ENCODE measurements around the gene CREB5. TPM values are rescaled to one million over a fixed set of nuclear protein-coding genes. Genes with fewer than 3 reads are reported as not detected.
"Not testable (repeated sequence)": the region's sequence is repeated elsewhere in the genome, so short reads cannot be mapped to it uniquely, and the experiment has no call there.

The CREB5 gene
- polyA plus RNA-seq, 1 donor from 2014 or later, result 1.3 TPM

GRCh38 chr7:28808796-28809533 lies 396.6 kb downstream of the CREB5 start:
- Mint-ChIP-seq H3K27ac (peak overlapping the region in 2 of 3 donors; percentile 13 to 93), H3K36me3 (no peaks in the 10 kb centered on the region), H3K4me1 (peaks cover 25 to 37% (median 30%) of the 10 kb centered on the region in 3 donors), H3K27me3 (no peaks in the 10 kb centered on the region), H3K4me3 (peak overlapping the region; percentile 7 to 73 (median 66)), H3K9me3 (peaks cover 0 to 2% (median 0%) of the 10 kb centered on the region in 3 donors)

- Mint-ChIP-seq H3K36me3 (no peaks in the 10 kb centered on the region), H3K27me3 (no peaks in the 10 kb centered on the region), H3K4me1 (peaks cover 37 to 48% (median 42%) of the 10 kb centered on the region in 3 donors), H3K4me3 (no peak overlapping the region), H3K9me3 (no peaks in the 10 kb centered on the region), H3K27ac (no peak overlapping the region)
These were observed 398.7 kb downstream of the CREB5 start for GRCh38 chr7:28811008-28811407.

GRCh38 chr7:28811701-28812430 lies 399.5 kb downstream of the CREB5 start:
- no peaks in the 10 kb centered on the region for H3K9me3 Mint-ChIP-seq
- no peaks in the 10 kb centered on the region for H3K36me3 Mint-ChIP-seq
- H3K4me3 Mint-ChIP-seq, result peak overlapping the region in 1 of 4 donors; percentile 24
- H3K4me1 Mint-ChIP-seq, result peaks cover 40 to 52% (median 49%) of the 10 kb centered on the region in 3 donors
- H3K27me3 Mint-ChIP-seq, result no peaks in the 10 kb centered on the region
- no peak overlapping the region for H3K27ac Mint-ChIP-seq

GRCh38 chr7:28812616-28813015 lies 400.3 kb downstream of the CREB5 start:
- peaks cover 42 to 59% (median 56%) of the 10 kb centered on the region in 3 donors for H3K4me1 Mint-ChIP-seq
- H3K9me3 Mint-ChIP-seq, result no peaks in the 10 kb centered on the region
- H3K27me3 Mint-ChIP-seq, result no peaks in the 10 kb centered on the region
- no peaks in the 10 kb centered on the region for H3K36me3 Mint-ChIP-seq
- no peak overlapping the region for H3K4me3 Mint-ChIP-seq
- no peak overlapping the region for H3K27ac Mint-ChIP-seq

GRCh38 chr7:28813243-28813962 lies 401.1 kb downstream of the CREB5 start:
- Mint-ChIP-seq H3K4me1 (peaks cover 48 to 62% (median 62%) of the 10 kb centered on the region in 3 donors), H3K27ac (no peak overlapping the region), H3K9me3 (no peaks in the 10 kb centered on the region), H3K4me3 (peak overlapping the region in 2 of 4 donors; percentile 18 to 63), H3K36me3 (no peaks in the 10 kb centered on the region), H3K27me3 (no peaks in the 10 kb centered on the region)

- Mint-ChIP-seq H3K4me3 (peak overlapping the region; percentile 25 to 92 (median 66)), H3K27me3 (no peaks in the 10 kb centered on the region), H3K9me3 (no peaks in the 10 kb centered on the region), H3K4me1 (peaks cover 42 to 58% (median 57%) of the 10 kb centered on the region in 3 donors), H3K36me3 (no peaks in the 10 kb centered on the region), H3K27ac (peak overlapping the region; percentile 40 to 66 (median 53))
These were observed 403.1 kb downstream of the CREB5 start for GRCh38 chr7:28815369-28815927.

GRCh38 chr7:28815928-28816373 lies 403.6 kb downstream of the CREB5 start:
- Mint-ChIP-seq H3K9me3 (no peaks in the 10 kb centered on the region), H3K4me1 (peaks cover 42 to 62% (median 57%) of the 10 kb centered on the region in 3 donors), H3K27ac (peak overlapping the region; percentile 40 to 66 (median 53)), H3K36me3 (no peaks in the 10 kb centered on the region), H3K27me3 (no peaks in the 10 kb centered on the region), H3K4me3 (peak overlapping the region; percentile 25 to 92 (median 66))

- H3K4me1 Mint-ChIP-seq, result peaks cover 35 to 46% (median 42%) of the 10 kb centered on the region in 3 donors
- no peaks in the 10 kb centered on the region for H3K9me3 Mint-ChIP-seq
- H3K36me3 Mint-ChIP-seq, result no peaks in the 10 kb centered on the region
- peak overlapping the region in 2 of 4 donors; percentile 1 to 52 for H3K4me3 Mint-ChIP-seq
- no peak overlapping the region for H3K27ac Mint-ChIP-seq
- H3K27me3 Mint-ChIP-seq, result no peaks in the 10 kb centered on the region
These were observed 406.7 kb downstream of the CREB5 start for GRCh38 chr7:28818996-28819395.

- H3K4me1 Mint-ChIP-seq, result peaks cover 7 to 14% (median 11%) of the 10 kb centered on the region in 3 donors
These were observed 411.3 kb downstream of the CREB5 start for GRCh38 chr7:28823582-28823981.

GRCh38 chr7:28825817-28826448 lies 413.6 kb downstream of the CREB5 start:
- H3K4me3 Mint-ChIP-seq, H3K4me1 Mint-ChIP-seq, H3K27ac Mint-ChIP-seq, H3K36me3 Mint-ChIP-seq, H3K9me3 Mint-ChIP-seq, H3K27me3 Mint-ChIP-seq: not testable (repeated sequence)

More at GRCh38 chr7:28823582-28823981, 411.3 kb downstream of the CREB5 start:
- Mint-ChIP-seq H3K9me3 (no peaks in the 10 kb centered on the region), H3K27ac (no peak overlapping the region), H3K36me3 (no peaks in the 10 kb centered on the region), H3K27me3 (peaks cover 2% of the 10 kb centered on the region), H3K4me3 (no peak overlapping the region)

- Mint-ChIP-seq H3K27ac (no peak overlapping the region), H3K36me3 (no peaks in the 10 kb centered on the region), H3K27me3 (peaks cover 6% of the 10 kb centered on the region), H3K9me3 (no peaks in the 10 kb centered on the region), H3K4me1 (peaks cover 0 to 1% (median 0%) of the 10 kb centered on the region in 3 donors), H3K4me3 (no peak overlapping the region)
These were observed 418.5 kb downstream of the CREB5 start for GRCh38 chr7:28830846-28831245.

GRCh38 chr7:28832669-28833068 lies 420.4 kb downstream of the CREB5 start:
- peaks cover 3% of the 10 kb centered on the region for H3K27me3 Mint-ChIP-seq
- H3K36me3 Mint-ChIP-seq, result peaks cover 1% of the 10 kb centered on the region
- no peak overlapping the region for H3K4me3 Mint-ChIP-seq
- no peak overlapping the region for H3K27ac Mint-ChIP-seq
- H3K9me3 Mint-ChIP-seq, result no peaks in the 10 kb centered on the region
- H3K4me1 Mint-ChIP-seq, result no peaks in the 10 kb centered on the region

- H3K36me3 Mint-ChIP-seq, result peaks cover 1% of the 10 kb centered on the region
- H3K27ac Mint-ChIP-seq, result no peak overlapping the region
- H3K4me3 Mint-ChIP-seq, result no peak overlapping the region
- no peaks in the 10 kb centered on the region for H3K9me3 Mint-ChIP-seq
- peaks cover 3% of the 10 kb centered on the region for H3K27me3 Mint-ChIP-seq
- H3K4me1 Mint-ChIP-seq, result no peaks in the 10 kb centered on the region
These were observed 423.5 kb downstream of the CREB5 start for GRCh38 chr7:28835800-28836199.

- H3K36me3 Mint-ChIP-seq, result peaks cover 1% of the 10 kb centered on the region
- H3K9me3 Mint-ChIP-seq, result no peaks in the 10 kb centered on the region
- H3K4me3 Mint-ChIP-seq, result no peak overlapping the region
- H3K4me1 Mint-ChIP-seq, result no peaks in the 10 kb centered on the region
- peaks cover 2% of the 10 kb centered on the region for H3K27me3 Mint-ChIP-seq
- no peak overlapping the region for H3K27ac Mint-ChIP-seq
These were observed 424.4 kb downstream of the CREB5 start for GRCh38 chr7:28836716-28837115.
